HG02763 (cell line): ENCODE results near the gene P3H1.
"Not testable (repeated sequence)": the region's sequence is repeated elsewhere in the genome, so short reads cannot be mapped to it uniquely, and the experiment has no call there.

Experiments
- ATAC-seq: cut with Tn5 transposase; IDR thresholded peaks from one replicate; pipeline ENCODE4 v1.9.1; 2021; ENCODE audit warnings: mild to moderate bottlenecking, moderate library complexity; ENCODE audit not compliant: unreplicated experiment

P3H1 gene

DNA sequence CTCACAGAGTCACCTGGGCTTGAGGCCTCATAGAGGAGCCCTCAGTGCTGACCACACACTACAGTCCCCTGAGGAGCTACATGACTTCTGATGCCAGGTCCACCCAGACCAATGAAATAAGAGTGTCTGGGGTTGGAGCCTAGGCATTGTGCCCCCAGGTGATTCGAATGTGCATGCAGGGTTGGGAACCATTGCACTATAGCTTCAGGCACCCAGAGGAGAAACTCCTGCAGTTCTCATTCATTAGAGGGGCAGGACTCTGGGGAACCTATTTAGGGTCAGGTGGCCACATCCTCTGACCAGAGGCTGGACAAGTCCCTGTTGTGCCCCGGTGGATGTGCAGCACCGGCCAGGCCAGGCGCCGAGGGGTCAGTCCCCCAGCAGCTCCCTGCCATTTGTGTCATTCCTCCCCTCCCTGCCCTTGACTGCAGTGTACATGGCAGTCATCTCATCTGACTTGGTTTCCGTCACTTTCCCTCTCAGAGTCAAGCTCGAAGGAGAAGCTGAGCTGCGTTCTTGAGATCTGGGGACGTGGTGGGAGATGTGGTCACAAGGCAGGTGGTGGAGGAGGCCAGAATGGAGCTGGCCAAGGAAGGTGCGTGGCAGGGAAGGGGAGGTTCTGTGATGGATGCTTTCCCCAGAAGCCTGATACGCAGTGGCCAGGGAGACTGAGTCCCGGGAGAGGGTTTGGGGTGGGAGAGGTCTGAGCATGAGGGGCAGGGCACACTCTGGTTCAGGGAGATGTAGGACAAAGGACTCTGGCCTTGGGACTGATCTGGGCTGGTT, 33.2 kb downstream of the P3H1 start:
- no peak for ATAC-seq

DNA sequence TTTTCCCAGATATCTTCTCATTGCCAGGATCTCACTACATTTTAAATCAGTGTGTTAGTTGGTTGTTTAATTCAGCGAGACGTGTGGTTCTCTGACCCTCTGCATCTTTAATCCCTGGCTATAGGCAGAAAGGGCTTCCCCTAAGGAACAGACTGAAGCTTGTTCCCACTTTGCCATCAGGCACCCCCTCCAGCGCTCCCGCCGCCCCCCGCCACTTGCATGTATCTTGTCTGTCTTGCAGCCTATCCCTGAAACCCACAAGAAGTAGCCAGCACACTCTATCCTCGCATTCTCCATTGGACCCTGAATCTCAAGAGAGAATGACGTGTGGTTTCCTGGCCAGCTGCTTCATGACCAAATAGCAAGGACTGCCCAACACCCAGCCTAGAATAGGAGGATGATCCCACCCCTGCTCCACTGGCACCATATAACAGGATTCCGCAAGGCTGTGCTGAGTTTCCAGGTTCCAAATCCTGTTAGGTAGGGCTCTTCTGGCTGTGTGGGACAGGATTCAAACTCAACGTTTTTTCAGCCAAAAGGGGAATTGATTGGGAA, 34.6 kb downstream of the P3H1 start:
- ATAC-seq, result no peak

DNA sequence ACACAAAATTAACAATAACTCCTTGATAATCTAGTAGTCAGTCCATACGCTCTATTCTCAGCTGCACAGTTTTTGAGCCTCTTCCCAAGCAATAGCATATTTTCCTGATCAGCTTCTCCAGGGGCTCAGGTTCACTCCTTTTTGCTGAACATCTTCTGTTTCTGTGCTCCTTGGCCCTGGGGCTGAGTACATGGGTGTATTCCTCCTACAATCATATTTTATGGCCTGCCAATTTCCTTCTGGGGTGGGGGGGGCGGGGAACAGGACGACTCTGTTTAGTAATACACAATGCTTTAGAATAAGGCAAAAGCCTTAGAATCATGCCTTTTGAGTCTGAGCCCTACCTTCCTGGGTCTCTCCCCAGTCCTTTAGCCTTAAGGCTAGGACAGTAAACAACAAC, 35.2 kb downstream of the P3H1 start:
- no peak for ATAC-seq

DNA sequence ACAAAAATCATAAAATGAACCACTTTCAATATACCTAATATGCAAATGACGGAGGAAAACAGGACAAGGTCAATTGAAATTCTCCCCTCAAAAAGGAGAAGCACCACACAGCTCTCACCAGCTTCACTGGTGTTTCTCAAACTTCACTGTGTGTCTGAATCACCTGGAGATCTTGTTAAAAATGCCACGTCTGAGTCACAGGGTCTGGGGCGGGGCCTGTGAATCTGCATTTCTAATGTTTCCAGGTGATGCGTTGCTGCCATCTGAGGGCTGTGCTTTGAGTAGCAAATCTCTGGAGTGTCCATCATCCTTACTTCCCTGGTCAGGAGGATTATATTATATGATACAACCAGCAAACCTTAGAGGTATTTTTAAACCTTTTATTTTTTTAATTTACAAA, 35.8 kb downstream of the P3H1 start:
- no peak for ATAC-seq

DNA sequence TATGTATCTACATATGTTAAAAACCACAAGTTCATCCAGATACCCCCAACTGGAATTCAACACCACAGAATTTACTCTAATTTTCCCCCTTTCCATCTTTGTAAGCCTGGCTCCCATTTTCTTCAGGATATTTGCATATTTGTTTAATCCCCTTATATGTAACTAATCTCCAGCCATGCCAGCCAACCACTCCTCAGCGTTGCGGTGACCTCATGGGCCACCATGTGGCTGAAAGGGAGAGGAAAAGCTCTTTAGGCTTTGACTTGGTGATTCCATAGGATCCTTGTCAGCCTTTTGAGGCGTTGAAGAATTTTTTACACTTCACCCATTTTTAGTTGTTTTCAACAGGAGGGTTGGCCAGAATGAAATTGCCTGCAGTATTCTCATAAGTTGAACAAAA, 36.8 kb downstream of the P3H1 start:
- no peak for ATAC-seq

DNA sequence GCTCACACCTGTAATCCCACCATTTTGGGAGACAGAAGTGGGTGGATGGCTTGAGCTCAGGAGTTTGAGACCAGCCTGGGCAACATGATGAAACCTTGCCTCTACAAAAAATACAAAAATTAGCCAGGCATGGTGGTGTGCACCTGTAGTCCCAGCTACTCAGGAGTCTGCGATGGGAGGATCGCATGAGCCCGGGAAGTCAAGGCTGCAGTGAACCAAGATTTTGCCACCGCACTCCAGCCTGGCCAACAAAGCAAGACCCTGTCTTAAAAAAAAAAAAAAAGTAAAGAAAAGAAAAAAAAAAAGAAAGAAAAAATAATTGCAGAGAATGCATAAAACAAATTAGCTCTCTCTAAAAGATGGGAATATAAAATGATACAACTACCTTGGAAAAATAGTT, 41.0 kb downstream of the P3H1 start:
- ATAC-seq, result not testable (repeated sequence)

DNA sequence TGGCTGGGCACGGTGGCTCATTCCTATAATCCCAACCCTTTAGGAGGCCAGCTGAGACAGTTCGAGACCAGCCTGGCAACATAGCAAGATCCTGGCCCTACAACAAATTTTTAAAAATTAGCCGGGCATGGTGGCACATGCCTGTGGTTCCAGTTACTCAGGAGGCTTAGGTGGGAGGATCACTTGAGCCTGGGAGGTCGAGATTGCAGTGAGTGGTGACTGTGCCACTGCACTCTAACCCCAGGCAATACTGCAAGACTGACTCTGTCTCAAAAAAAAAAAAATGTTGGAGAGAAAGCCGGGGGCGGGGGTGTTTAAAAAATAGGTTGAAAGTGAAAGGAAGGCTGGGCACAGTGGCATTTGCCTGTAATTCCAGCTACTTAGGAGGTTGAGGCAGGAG, 43.3 kb downstream of the P3H1 start:
- ATAC-seq, result no peak

DNA sequence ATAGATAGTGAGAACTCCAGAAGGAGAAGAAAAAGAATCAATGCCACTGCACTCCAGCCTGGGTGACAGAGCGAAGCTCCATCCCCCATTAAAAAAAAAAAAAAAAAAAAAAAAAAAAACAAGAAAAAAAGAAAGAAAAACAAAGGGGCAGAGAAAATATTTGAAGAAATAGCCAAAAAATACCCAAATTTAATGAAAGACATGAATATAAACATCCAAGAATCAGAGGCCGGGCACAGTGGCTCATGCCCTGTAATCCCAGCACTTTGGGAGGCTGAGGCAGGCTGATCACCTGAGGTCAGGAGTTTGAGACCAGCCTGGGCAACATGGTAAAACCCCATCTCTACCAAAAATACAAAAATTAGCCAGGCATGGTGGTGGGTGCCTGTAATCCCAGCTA, 44.4 kb downstream of the P3H1 start:
- ATAC-seq, result not testable (repeated sequence)

DNA sequence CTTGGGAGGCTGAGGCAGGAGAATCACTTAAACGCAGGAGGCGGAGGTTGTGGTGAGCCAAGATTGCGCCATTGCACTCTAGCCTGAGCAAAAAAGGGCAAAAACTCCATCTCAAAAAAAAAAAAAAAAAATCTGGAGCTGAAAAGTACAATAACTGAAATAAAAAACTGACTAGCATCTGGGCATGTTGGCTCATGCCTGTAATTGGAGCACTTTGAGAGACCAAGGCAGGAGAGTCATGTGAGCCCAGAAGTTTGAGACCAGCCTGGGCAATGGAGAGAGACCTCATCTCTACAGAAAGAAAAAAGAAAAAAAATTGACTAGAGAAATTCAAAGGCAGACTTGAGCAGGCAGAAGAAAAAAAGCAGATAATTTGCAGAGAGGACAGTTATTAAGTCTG, 44.9 kb downstream of the P3H1 start:
- ATAC-seq, result no peak

DNA sequence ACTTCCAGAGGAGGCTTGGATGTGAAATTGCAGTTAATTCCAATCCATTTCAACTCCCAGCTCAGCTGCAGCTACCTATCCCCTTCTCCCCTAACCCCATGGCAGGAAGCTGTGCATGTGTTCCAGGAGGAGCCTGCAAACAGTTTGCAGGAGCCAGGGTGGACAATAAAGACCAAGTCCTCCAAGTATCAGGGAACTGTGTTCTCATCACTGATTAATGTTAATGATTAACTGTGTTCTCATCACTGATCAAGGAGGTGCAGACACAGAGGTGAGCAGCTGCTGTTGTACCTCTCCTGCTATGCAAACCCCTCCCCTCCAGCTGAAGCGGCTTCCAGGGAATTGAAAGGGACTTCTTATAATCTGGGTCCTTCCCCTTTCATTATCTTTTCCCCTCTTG, 46.0 kb downstream of the P3H1 start:
- ATAC-seq, result no peak

DNA sequence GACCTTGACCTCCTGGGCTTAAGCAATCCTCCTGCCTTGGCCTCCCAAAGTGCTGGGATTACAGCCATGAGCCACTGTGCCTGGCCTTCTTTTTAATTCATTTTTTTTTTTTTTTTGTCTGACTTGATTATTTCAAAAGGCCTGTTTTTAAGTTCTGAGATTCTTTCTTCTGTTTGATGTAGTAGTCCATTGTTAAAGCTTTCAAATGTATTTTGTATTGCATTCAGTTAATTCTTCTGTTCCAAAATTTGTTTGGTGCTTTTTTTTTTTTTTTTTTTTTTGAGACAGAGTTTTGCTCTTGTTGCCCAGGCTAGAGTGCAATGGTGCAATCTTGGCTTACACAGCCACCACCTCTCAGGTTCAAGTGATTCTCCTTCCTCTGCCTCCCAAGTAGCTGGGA, 52.4 kb downstream of the P3H1 start:
- not testable (repeated sequence) for ATAC-seq

DNA sequence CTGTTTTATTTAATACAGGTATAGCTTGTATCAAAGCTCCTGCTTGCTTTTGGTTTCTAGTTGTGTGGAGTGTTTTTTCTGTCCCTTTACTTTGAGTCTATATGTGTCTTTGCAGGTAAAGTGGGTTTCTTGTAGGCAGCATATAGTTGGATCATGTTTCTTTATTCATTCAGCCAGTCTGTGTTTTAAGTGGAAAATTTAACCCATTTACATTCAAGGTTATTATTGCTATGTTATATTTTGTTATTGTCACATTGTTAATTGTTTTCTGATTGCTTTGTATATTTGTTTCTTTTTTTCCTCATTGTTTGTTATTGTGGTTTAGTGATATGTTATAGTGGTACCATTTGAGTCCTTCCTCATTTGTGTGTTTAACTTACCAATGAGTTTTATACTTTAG, 53.5 kb downstream of the P3H1 start:
- ATAC-seq, result no peak

DNA sequence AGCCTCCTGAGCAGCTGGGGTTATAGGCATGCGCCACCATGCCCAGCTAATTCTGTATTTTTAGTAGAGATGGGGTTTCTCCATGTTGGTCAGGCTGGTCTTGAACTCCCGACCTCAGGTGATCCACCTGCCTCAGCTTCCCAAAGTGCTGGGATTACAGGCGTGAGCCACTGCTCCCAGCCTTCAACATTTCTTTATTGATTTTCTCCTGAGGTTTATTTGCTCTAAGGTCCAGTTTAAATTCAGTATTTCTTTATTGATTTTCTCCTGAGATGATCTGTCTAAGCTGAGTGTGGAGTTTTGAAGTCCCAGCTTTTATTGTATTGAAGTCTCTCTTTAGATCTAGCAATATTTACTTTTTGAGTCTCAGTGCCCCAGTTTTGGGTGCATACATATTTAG, 54.0 kb downstream of the P3H1 start:
- not testable (repeated sequence) for ATAC-seq

DNA sequence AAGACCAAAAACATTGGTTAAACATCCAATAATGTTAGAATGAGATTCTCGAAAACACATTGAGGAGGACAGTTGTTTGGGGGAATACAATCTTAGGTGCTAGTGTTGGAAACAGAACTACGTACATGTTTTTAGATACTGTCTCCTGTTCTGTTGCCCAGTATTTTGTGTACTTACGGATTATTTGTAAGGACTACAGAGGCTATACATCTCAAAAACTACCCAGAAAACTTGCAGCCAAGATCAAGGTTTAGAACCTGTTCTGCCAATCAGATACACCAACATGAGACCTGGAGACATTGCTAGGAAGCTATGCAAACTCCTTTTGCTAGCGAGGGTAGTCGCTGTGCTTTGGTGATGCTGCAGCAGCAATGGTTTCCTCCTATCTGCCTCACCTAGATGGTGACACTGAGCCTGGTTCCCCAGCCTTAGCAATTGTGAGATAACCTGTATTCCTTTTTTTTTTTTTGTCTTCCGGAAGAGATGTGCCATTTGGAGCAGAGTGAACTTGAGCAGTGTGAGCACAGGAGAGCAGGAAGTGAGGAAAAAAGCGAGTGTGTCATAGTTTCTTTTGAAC, 62.9 kb downstream of the P3H1 start:
- ATAC-seq, result no peak

DNA sequence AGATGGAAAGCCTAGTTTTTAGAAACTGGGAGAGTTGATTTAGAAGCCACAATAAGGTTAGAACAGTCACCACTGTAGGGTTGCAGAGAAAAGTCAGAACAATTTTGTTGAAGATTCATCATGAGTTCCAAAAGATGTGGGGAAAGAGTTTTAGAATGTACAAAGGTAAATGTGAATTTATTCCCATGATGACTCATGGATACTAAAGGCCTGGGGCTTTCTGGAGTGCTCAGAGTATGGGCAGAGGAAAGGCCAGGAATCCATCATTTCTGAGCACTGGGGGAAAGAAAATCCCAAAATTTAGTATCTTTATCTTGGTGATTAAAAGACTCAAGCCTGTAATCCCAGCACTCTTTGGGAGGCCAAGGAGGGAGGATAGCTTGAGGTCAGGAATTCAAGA, 66.8 kb downstream of the P3H1 start:
- ATAC-seq, result no peak

DNA sequence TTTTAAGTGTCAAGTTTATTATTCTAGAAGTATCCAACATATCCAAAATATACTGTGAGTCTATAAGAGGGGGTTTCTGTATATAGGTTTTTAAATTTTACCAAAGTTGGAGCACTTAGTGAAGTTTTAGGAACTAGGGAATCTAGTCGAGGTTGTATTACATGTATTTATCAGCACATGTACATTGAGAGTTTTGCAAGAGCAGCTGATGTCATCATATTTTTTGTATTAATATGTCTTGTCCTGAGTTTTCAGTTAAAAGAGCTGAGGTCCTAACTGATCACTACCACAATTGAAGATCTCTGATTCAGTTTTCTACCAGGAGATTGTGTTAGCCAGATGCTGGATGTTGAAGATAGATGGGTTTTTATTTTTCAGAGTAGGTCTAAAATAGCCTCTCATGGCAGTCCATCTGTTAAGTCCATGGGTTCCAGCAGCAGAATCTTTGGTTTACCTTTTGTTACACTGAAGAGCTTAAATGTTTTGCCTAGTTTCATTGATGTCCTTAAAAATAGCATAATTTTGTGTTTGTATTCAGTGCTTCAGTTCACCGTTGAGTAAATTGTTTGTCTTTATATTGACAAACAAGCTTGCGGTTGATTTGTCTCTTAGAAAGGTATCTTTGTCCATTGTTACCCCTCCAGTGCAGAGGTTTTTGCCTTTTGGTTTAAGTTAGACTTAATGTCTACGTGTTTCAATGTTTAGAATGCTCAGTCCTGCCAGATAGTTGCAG, 68.6 kb downstream of the P3H1 start:
- ATAC-seq, result no peak
